Trophoblast cell (in vitro differentiated cells and primary cell): ENCODE measurements around the gene RGS7.

Experiments
- DNase-seq, 2 donors: peaks; one replicate each; pipeline ENCODE4 v3.0.0-alpha.2; 2016
- H2AFZ ChIP-seq: 2 replicates; pipeline ENCODE4 v1.6.1; 2013; ENCODE audit warnings: low read length, moderate library complexity, mild to moderate bottlenecking; ENCODE audit not compliant: insufficient read depth, poor library complexity
- H2AK5ac ChIP-seq: 2 replicates; pipeline ENCODE4 v1.6.1; 2013; ENCODE audit warnings: mild to moderate bottlenecking, low read length
- H2BK120ac ChIP-seq: 2 replicates; pipeline ENCODE4 v1.6.1; 2013; ENCODE audit warnings: low read length, mild to moderate bottlenecking, moderate library complexity; ENCODE audit not compliant: insufficient read depth, poor library complexity
- H2BK12ac ChIP-seq: 2 replicates; pipeline ENCODE4 v1.6.1; 2013; ENCODE audit warnings: mild to moderate bottlenecking, low read length, moderate library complexity
- H2BK5ac ChIP-seq: 2 replicates; pipeline ENCODE4 v1.6.1; 2013; ENCODE audit warnings: low read length, low read depth, moderate library complexity, mild to moderate bottlenecking; ENCODE audit not compliant: poor library complexity
- H3K14ac ChIP-seq: 2 replicates; pipeline ENCODE4 v1.6.1; 2013; ENCODE audit warnings: mild to moderate bottlenecking, low read length
- H3K18ac ChIP-seq: 2 replicates; pipeline ENCODE4 v1.6.1; 2013; ENCODE audit warnings: mild to moderate bottlenecking, low read length
- H3K23ac ChIP-seq: 2 replicates; pipeline ENCODE4 v1.6.1; 2013; ENCODE audit warnings: low read length
- H3K27ac ChIP-seq: 2 replicates; pipeline ENCODE4 v1.5.1; 2013; ENCODE audit warnings: low read depth, mild to moderate bottlenecking, inconsistent platforms, low read length, moderate library complexity
- H3K27me3 ChIP-seq: 2 replicates; pipeline ENCODE4 v1.6.1; 2013; ENCODE audit warnings: inconsistent platforms, mild to moderate bottlenecking, low read length, moderate library complexity; ENCODE audit not compliant: insufficient read depth
- H3K36me3 ChIP-seq, 2 experiments: 1 replicate in 1 of 2; 2 replicates in 1 of 2; pipeline ENCODE4 v1.6.1; 2013; ENCODE audit warnings: low read length in 2 of 2, mild to moderate bottlenecking in 2 of 2, moderate library complexity in 1 of 2; ENCODE audit not compliant: insufficient read depth in 2 of 2, control insufficient read depth in 1 of 2
- H3K4ac ChIP-seq: 2 replicates; pipeline ENCODE4 v1.6.1; 2013; ENCODE audit warnings: low read depth, mild to moderate bottlenecking, low read length, moderate library complexity
- H3K4me1 ChIP-seq, 2 experiments: 1 replicate in 1 of 2; 2 replicates in 1 of 2; pipeline ENCODE4 v1.6.1; 2013; ENCODE audit warnings: low read length in 2 of 2, mild to moderate bottlenecking in 2 of 2, moderate library complexity in 1 of 2; ENCODE audit not compliant: insufficient read depth in 2 of 2, control insufficient read depth in 1 of 2
- H3K4me2 ChIP-seq: 2 replicates; pipeline ENCODE4 v1.6.1; 2013; ENCODE audit warnings: inconsistent platforms, mild to moderate bottlenecking, low read length, moderate library complexity
- H3K4me3 ChIP-seq: 2 replicates; pipeline ENCODE4 v1.5.1; 2013; ENCODE audit warnings: mild to moderate bottlenecking, low read depth, low read length, inconsistent platforms
- H3K79me1 ChIP-seq: one replicate; pipeline ENCODE4 v1.6.1; 2013; ENCODE audit warnings: low read length
- H3K79me2 ChIP-seq: 2 replicates; pipeline ENCODE4 v1.6.1; 2013; ENCODE audit warnings: low read length, mild to moderate bottlenecking; ENCODE audit not compliant: control insufficient read depth, insufficient read depth, poor library complexity
- H3K9ac ChIP-seq: 2 replicates; pipeline ENCODE4 v1.6.1; 2013; ENCODE audit warnings: mild to moderate bottlenecking, low read length
- H3K9me3 ChIP-seq: 2 replicates; pipeline ENCODE4 v1.6.1; 2013; ENCODE audit warnings: low read depth, mild to moderate bottlenecking, control low read depth, inconsistent platforms, low read length; ENCODE audit not compliant: insufficient read depth
- H4K12ac ChIP-seq: 2 replicates; pipeline ENCODE4 v1.6.1; 2013; ENCODE audit warnings: low read depth, mild to moderate bottlenecking, low read length, moderate library complexity
- H4K8ac ChIP-seq: 2 replicates; pipeline ENCODE4 v1.6.1; 2013; ENCODE audit warnings: low read depth, mild to moderate bottlenecking, low read length, moderate library complexity
- H4K91ac ChIP-seq: one replicate; pipeline ENCODE4 v1.6.1; 2013; ENCODE audit warnings: low read depth, mild to moderate bottlenecking, low read length, moderate library complexity
- WGBS: extraction: QIAGEN DNeasy Blood & Tissue Kit; methylation state at CpG from one replicate; pipeline ENCODE4 v1.1.7; 2013; ENCODE audit warnings: missing lambda C conversion rate; ENCODE audit not compliant: insufficient read length, insufficient coverage; ENCODE audit errors: extremely low coverage; 5-methylcytosine and 5-hydroxymethylcytosine counted together

Gene RGS7

GRCh38 chr1:240816472-240816871 lies 540.5 kb downstream of the RGS7 start:
- Histone ChIP-seq H4K91ac (no peak overlapping the region), H2AFZ (no peak overlapping the region), H3K9ac (no peak overlapping the region), H3K79me1 (no peaks in the 10 kb centered on the region), H3K4me2 (no peak overlapping the region), H3K4ac (no peak overlapping the region), H2BK5ac (no peak overlapping the region), H4K12ac (no peak overlapping the region), H3K79me2 (no peaks in the 10 kb centered on the region), H3K36me3 (no peaks in the 10 kb centered on the region), H4K8ac (no peak overlapping the region), H2BK120ac (no peak overlapping the region), H2BK12ac (no peak overlapping the region), H3K14ac (no peak overlapping the region), H3K4me3 (no peak overlapping the region), H3K23ac (no peak overlapping the region), H3K27ac (no peak overlapping the region), H3K18ac (no peak overlapping the region), H3K4me1 (no peaks in the 10 kb centered on the region), H3K27me3 (no peaks in the 10 kb centered on the region), H2AK5ac (no peak overlapping the region), H3K9me3 (no peaks in the 10 kb centered on the region)
- WGBS = no CpG with 5 or more reads among the region's 2 CpGs
- DNase-seq = no peak

GRCh38 chr1:240813720-240814119 lies 543.3 kb downstream of the RGS7 start:
- no peak overlapping the region for H2BK120ac ChIP-seq
- no peak overlapping the region for H2AFZ ChIP-seq
- H3K79me2 ChIP-seq = no peaks in the 10 kb centered on the region
- no peak overlapping the region for H3K27ac ChIP-seq
- H3K18ac ChIP-seq = no peak overlapping the region
- no peak overlapping the region for H4K12ac ChIP-seq
- no peak overlapping the region for H4K8ac ChIP-seq
- H2BK5ac ChIP-seq = no peak overlapping the region
- no peaks in the 10 kb centered on the region for H3K79me1 ChIP-seq
- H3K36me3 ChIP-seq = no peaks in the 10 kb centered on the region
- no peak overlapping the region for H3K14ac ChIP-seq
- DNase-seq = no peak
- no peak overlapping the region for H2BK12ac ChIP-seq
- no peak overlapping the region for H3K4me2 ChIP-seq
- no peak overlapping the region for H4K91ac ChIP-seq
- H3K4me1 ChIP-seq = no peaks in the 10 kb centered on the region
- no peak overlapping the region for H2AK5ac ChIP-seq
- no peaks in the 10 kb centered on the region for H3K9me3 ChIP-seq
- no peak overlapping the region for H3K4me3 ChIP-seq
- H3K27me3 ChIP-seq = no peaks in the 10 kb centered on the region
- no peak overlapping the region for H3K23ac ChIP-seq
- H3K4ac ChIP-seq = no peak overlapping the region
- H3K9ac ChIP-seq = no peak overlapping the region
- WGBS = no CpG with 5 or more reads among the region's 2 CpGs

GRCh38 chr1:240811256-240811655 lies 545.7 kb downstream of the RGS7 start:
- Histone ChIP-seq H3K18ac (no peak overlapping the region), H4K8ac (no peak overlapping the region), H3K4ac (no peak overlapping the region), H2BK12ac (no peak overlapping the region), H2BK5ac (no peak overlapping the region), H2AK5ac (no peak overlapping the region), H2BK120ac (no peak overlapping the region), H3K36me3 (no peaks in the 10 kb centered on the region), H3K9me3 (no peaks in the 10 kb centered on the region), H3K79me2 (no peaks in the 10 kb centered on the region), H3K4me1 (no peaks in the 10 kb centered on the region), H3K4me2 (no peak overlapping the region), H3K14ac (no peak overlapping the region), H3K9ac (no peak overlapping the region), H4K12ac (no peak overlapping the region), H2AFZ (no peak overlapping the region), H3K4me3 (no peak overlapping the region), H3K23ac (no peak overlapping the region), H3K27ac (no peak overlapping the region), H3K79me1 (no peaks in the 10 kb centered on the region), H3K27me3 (no peaks in the 10 kb centered on the region), H4K91ac (no peak overlapping the region)
- DNase-seq = no peak
- no CpG with 5 or more reads among the region's 2 CpGs for WGBS

GRCh38 chr1:240808381-240808780 lies 548.6 kb downstream of the RGS7 start:
- no peaks in the 10 kb centered on the region for H3K9me3 ChIP-seq
- H3K4me1 ChIP-seq = no peaks in the 10 kb centered on the region
- H2BK5ac ChIP-seq = no peak overlapping the region
- no peak overlapping the region for H3K18ac ChIP-seq
- no peak overlapping the region for H3K4ac ChIP-seq
- no peak overlapping the region for H2AK5ac ChIP-seq
- no peak overlapping the region for H3K23ac ChIP-seq
- no peak overlapping the region for H4K12ac ChIP-seq
- no peak for DNase-seq
- no peak overlapping the region for H2BK12ac ChIP-seq
- WGBS = no CpG with 5 or more reads among the region's 1 CpG
- no peaks in the 10 kb centered on the region for H3K79me1 ChIP-seq
- H3K9ac ChIP-seq = no peak overlapping the region
- H2BK120ac ChIP-seq = no peak overlapping the region
- H4K91ac ChIP-seq = no peak overlapping the region
- no peaks in the 10 kb centered on the region for H3K36me3 ChIP-seq
- H3K14ac ChIP-seq = no peak overlapping the region
- no peak overlapping the region for H3K27ac ChIP-seq
- H3K27me3 ChIP-seq = no peaks in the 10 kb centered on the region
- H3K4me3 ChIP-seq = no peak overlapping the region
- no peak overlapping the region for H3K4me2 ChIP-seq
- H3K79me2 ChIP-seq = no peaks in the 10 kb centered on the region
- H2AFZ ChIP-seq = no peak overlapping the region
- no peak overlapping the region for H4K8ac ChIP-seq
